Transverse colon (tissue), 4 donors: Measurements from ENCODE around the gene SMIM44. TPM values are rescaled to one million over a fixed set of nuclear protein-coding genes. Genes with fewer than 3 reads are reported as not detected.

Experiments
- DNase-seq: peaks from one replicate; pipeline ENCODE4 v3.0.0-alpha.2; 2019
- H3K27ac ChIP-seq, 4 donors: fragments of 200-600 bp; sonication (generic); 2 replicates each; pipeline ENCODE4 v1.5.1; 2016 to 2018; ENCODE audit warnings: inconsistent platforms in 4 of 4
- H3K27me3 ChIP-seq: fragments of 200-600 bp; sonication (generic); 2 replicates; pipeline ENCODE4 v1.5.1; 2017; ENCODE audit warnings: inconsistent platforms
- H3K36me3 ChIP-seq, 4 donors: fragments of 200-600 bp; sonication (generic); 2 replicates each; pipeline ENCODE4 v1.5.1; 2017 to 2019; ENCODE audit warnings: inconsistent platforms in 4 of 4
- H3K4me1 ChIP-seq, 4 donors: fragments of 200-600 bp; sonication (generic); 2 replicates each; pipeline ENCODE4 v1.5.1; 2017 to 2020; ENCODE audit warnings: inconsistent platforms in 4 of 4
- H3K4me3 ChIP-seq, 4 donors: fragments of 200-600 bp; sonication (generic); 1 replicate in 1 of 4; 2 replicates in 3 of 4; pipeline versions ENCODE4 v1.5.1 to v1.6.1; 2017 to 2019; ENCODE audit warnings: inconsistent platforms in 4 of 4
- H3K9me3 ChIP-seq, 2 donors: fragments of 200-600 bp; sonication (generic); 2 replicates each; pipeline ENCODE4 v1.5.1; 2017 to 2019; ENCODE audit warnings: inconsistent platforms in 2 of 2
- EP300 ChIP-seq: sonication (generic); formaldehyde crosslinking; IDR thresholded peaks from one replicate; pipeline ENCODE4 v1.6.1; 2017; ENCODE audit warnings: antibody characterized with exemption, low read depth
- POLR2A ChIP-seq: fragments of 450-650 bp; IDR thresholded peaks from one replicate; pipeline ENCODE4 v1.6.1; 2016; ENCODE audit warnings: antibody characterized with exemption, mild to moderate bottlenecking, moderate library complexity
- POLR2AphosphoS5 ChIP-seq, 3 donors: sonication (generic); formaldehyde crosslinking; IDR thresholded peaks; one replicate each; pipeline ENCODE4 v1.6.1; 2016; ENCODE audit warnings: antibody characterized with exemption in 3 of 3
- WGBS, 2 donors: methylation state at CpG; one replicate each; pipeline ENCODE4 v1.1.5; 2018; ENCODE audit warnings: low coverage in 1 of 2; 5-methylcytosine and 5-hydroxymethylcytosine counted together
- in situ Hi-C, 4 donors: fragments of 200-750 bp; cut with MboI; loops; one replicate each; pipeline versions ENCODE4 v1.15.0 to v1.15.1; 2017; ENCODE audit warnings: low sequenced_read_pairs in 3 of 4, low pct_ligation_motif_present in 1 of 4, low pct_unique_long_range_greater_than_20kb in 1 of 4
- intact Hi-C: fragments of 100-400 bp; cut with DNase I; formaldehyde crosslinking; loops from one replicate; pipeline ENCODE4 v1.15.1; 2023; ENCODE audit warnings: low total_unique reads
- total RNA-seq, 4 donors: library from RNA; depleted of rRNA; stranded (reverse); fragments of >200 nt; gene quantifications; one replicate each; pipeline ENCODE4 v1.1.0, GENCODE V29; 2016
- TF ChIP-seq, protein P1 (sequence below), 5 experiments: fragments of 200-600 bp in 3 of 5; fragments of 450-650 bp in 2 of 5; sonication (generic) in 3 of 5; IDR thresholded peaks; 1 replicate in 2 of 5; 2 replicates in 3 of 5; pipeline ENCODE4 v1.5.1; 2016 to 2017; ENCODE audit warnings: antibody characterized with exemption in 5 of 5, inconsistent platforms in 3 of 5, mild to moderate bottlenecking in 2 of 5, moderate library complexity in 1 of 5

Gene SMIM44
- total RNA-seq, 4 donors from 2014 or later: 4.1 to 15.3 TPM; not detected in 2

- H3K4me1 ChIP-seq: peaks cover 0 to 25% (median 10%) of the 10 kb centered on the region in 4 donors
- no peaks in the 10 kb centered on the region for H3K9me3 ChIP-seq
- in situ Hi-C loops: no loop called here
- DNase-seq: no peak
- 66% methylated on average over 9 of the region's 9 CpGs; no CpG with 5 or more reads in 1 of the 2 donors for WGBS, 2 donors
- TF ChIP-seq EP300: no peak
- TF ChIP-seq, protein P1, sequence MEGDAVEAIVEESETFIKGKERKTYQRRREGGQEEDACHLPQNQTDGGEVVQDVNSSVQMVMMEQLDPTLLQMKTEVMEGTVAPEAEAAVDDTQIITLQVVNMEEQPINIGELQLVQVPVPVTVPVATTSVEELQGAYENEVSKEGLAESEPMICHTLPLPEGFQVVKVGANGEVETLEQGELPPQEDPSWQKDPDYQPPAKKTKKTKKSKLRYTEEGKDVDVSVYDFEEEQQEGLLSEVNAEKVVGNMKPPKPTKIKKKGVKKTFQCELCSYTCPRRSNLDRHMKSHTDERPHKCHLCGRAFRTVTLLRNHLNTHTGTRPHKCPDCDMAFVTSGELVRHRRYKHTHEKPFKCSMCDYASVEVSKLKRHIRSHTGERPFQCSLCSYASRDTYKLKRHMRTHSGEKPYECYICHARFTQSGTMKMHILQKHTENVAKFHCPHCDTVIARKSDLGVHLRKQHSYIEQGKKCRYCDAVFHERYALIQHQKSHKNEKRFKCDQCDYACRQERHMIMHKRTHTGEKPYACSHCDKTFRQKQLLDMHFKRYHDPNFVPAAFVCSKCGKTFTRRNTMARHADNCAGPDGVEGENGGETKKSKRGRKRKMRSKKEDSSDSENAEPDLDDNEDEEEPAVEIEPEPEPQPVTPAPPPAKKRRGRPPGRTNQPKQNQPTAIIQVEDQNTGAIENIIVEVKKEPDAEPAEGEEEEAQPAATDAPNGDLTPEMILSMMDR (IDR thresholded peaks at IDR 0.05): no peak
- peak in 1 of 3 donors; percentile 5 for TF ChIP-seq POLR2AphosphoS5 (IDR thresholded peaks at IDR 0.05)
- H3K27me3 ChIP-seq: no peaks in the 10 kb centered on the region
- H3K36me3 ChIP-seq: peaks cover 0 to 14% (median 3%) of the 10 kb centered on the region in 4 donors
- peak overlapping the region; percentile 34 to 82 (median 72) for H3K27ac ChIP-seq
- no peak overlapping the region for H3K4me3 ChIP-seq
- intact Hi-C loops: no loop called here
Measured at GRCh38 chr19:3466635-3467034, 16.6 kb downstream of the SMIM44 start.

GRCh38 chr19:3465552-3465951 lies 17.7 kb downstream of the SMIM44 start:
- no peak overlapping the region for H3K4me3 ChIP-seq
- intact Hi-C loops (no loop called here), in situ Hi-C loops (no loop called here)
- WGBS, 2 donors: 79 to 96% methylated on average over 4 to 7 of the region's 7 CpGs
- DNase-seq: no peak
- H3K27ac ChIP-seq: peak overlapping the region; percentile 34 to 82 (median 72)
- H3K27me3 ChIP-seq: no peaks in the 10 kb centered on the region
- TF ChIP-seq EP300 (no peak), POLR2AphosphoS5 (IDR thresholded peaks at IDR 0.05) (no peak)
- TF ChIP-seq, protein P1 (IDR thresholded peaks at IDR 0.05): no peak
- peaks cover 0 to 25% (median 11%) of the 10 kb centered on the region in 4 donors for H3K4me1 ChIP-seq
- peaks cover 0 to 14% (median 3%) of the 10 kb centered on the region in 4 donors for H3K36me3 ChIP-seq
- H3K9me3 ChIP-seq: no peaks in the 10 kb centered on the region

GRCh38 chr19:3464587-3465235 lies 18.5 kb downstream of the SMIM44 start:
- Histone ChIP-seq H3K4me3 (no peak overlapping the region), H3K9me3 (no peaks in the 10 kb centered on the region), H3K36me3 (peaks cover 0 to 14% (median 3%) of the 10 kb centered on the region in 4 donors), H3K4me1 (peaks cover 0 to 30% (median 15%) of the 10 kb centered on the region in 4 donors), H3K27ac (peak overlapping the region; percentile 18 to 80 (median 58)), H3K27me3 (no peaks in the 10 kb centered on the region)
- in situ Hi-C loops: no loop called here
- WGBS, 2 donors: 80 to 86% methylated on average over 9 to 30 of the region's 31 CpGs
- TF ChIP-seq POLR2A (no peak), EP300 (no peak), POLR2AphosphoS5 (IDR thresholded peaks at IDR 0.05) (no peak)
- TF ChIP-seq, protein P1 (IDR thresholded peaks at IDR 0.05): no peak
- no peak for DNase-seq
- intact Hi-C loops: no loop called here

GRCh38 chr19:3463714-3464586 lies 19.3 kb downstream of the SMIM44 start:
- Histone ChIP-seq H3K36me3 (peaks cover 0 to 14% (median 3%) of the 10 kb centered on the region in 4 donors), H3K27me3 (no peaks in the 10 kb centered on the region), H3K27ac (peak overlapping the region; percentile 18 to 80 (median 58)), H3K9me3 (no peaks in the 10 kb centered on the region), H3K4me1 (peaks cover under 1 to 38% (median 21%) of the 10 kb centered on the region in 4 donors), H3K4me3 (no peak overlapping the region)
- 77% methylated on average over 27 of the region's 57 CpGs; no CpG with 5 or more reads in 1 of the 2 donors for WGBS, 2 donors
- intact Hi-C loops (no loop called here), in situ Hi-C loops (no loop called here)
- TF ChIP-seq EP300 (no peak), POLR2AphosphoS5 (IDR thresholded peaks at IDR 0.05) (no peak), POLR2A (no peak)
- TF ChIP-seq, protein P1 (IDR thresholded peaks at IDR 0.05): no peak
- DNase-seq: no peak
